HTR-8/SVneo (cell line): ENCODE measurements around the gene FLAD1.

ENCODE experiments used
- DNase-seq: peaks from one replicate; pipeline ENCODE4 v3.0.0; 2011; ENCODE audit warnings: low spot score, mixed read lengths; ENCODE audit not compliant: insufficient read length
- FAIRE-seq: peaks from 2 replicates; lab custom pipeline; 2011; peaks lifted over from hg19 to GRCh38; lab: Jason Lieb, UNC

The FLAD1 gene

DNA sequence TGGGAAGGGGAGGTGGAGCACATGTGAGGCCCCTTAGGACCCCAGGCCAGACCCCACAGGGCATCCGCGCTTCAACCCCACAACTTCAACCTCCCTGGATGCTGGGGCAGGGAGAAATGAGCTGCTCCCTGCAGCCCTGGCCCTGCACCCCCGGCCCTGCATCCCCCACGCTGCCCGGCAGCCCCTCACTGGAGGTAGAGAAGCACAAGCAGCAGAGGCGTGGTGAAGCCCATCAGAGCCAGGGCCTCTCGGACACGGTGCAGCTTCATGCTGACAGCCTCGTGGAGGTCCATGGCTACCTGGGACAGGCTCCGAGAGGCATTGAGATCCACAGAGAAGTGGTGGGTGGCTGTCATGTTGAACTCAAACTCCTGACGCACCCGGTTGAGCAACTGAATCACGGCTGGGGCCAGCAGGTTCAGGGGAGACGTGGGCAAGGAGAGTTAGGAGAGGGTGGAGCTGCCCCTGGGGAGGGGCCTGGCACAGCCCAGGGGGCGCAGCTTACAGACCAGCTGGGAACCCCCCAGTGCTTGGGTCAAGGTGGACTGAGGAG, 47.2 kb downstream of the FLAD1 start:
- FAIRE-seq (no peak), DNase-seq (no peak)

GRCh38 chr1:155030899-155031298, 47.8 kb downstream of the FLAD1 start:
- DNase-seq (no peak), FAIRE-seq (no peak)

DNA sequence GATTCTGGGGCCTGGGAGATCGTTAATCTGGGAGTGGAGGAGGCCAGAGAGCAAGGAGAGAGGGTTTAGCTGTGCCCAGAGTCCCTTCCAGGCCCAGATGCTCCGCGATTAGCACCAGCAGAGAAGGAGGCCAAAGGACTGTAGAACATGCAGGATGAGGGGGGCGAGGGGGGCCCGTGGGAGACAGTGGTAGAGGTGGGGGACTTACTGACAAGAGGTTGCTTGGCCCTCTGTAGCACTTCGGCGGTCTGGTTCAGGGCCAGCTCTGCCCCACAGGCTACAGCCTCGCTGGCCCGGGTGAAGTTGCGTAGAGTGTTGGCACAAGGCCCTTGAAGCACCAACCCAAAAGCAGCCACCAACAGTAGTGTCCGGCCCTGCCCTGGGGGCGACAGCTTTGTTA, 49.7 kb downstream of the FLAD1 start:
- DNase-seq, result no peak
- no peak for FAIRE-seq

GRCh38 chr1:155033524-155033923, 50.4 kb downstream of the FLAD1 start, which contains the start of the genes DCST1 and DCST2:
Gene DCST1, plus strand, starts transcription at chr1:155033824. Its CDS starts 213 bp downstream, at chr1:155034037.
Gene DCST2, minus strand, starts transcription at chr1:155033781. Its CDS starts 80 bp downstream, at chr1:155033701.
- FAIRE-seq (no peak), DNase-seq (no peak)

DNA sequence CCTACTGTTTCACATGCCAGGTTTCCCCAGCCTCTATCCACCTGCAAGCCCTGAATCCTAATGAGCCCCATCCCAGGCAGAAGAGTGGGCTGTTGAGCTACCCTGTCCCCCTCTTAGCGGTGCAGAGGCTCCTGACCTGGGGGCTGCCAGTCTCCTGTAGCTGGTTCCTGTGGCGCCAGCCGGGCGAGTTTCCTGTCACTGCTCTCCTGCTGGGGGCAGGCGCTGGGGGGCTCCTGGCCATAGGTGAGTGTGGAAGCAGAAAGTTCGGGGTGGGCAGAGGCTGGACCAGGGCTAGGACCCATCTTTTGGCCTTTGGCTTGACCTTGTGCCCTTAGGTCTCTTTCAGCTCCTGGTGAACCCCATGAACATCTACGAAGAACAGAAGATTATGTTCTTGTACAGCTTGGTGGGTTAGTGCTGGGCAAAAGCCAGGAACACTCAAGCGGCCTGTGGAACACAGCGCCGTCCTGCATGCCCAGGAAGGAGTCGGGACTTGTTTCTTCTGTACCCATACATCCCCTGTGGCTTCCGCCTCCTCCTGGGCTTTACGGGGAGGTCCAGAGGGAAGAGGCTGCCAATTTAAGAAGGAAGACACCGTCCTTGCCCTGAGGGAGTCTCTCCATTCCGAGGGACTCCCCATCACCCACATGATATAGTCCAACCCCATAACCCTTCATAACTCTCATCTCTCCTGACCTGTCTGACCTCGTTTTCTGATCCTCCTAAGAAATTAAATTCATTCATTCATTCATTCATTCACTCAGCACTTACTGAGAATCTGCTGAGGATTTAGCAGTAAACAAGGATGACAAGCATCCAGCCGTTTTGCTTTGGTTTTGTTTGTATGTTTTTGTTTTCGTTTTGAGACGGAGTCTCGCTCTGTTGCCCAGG, 51.4 kb downstream of the FLAD1 start:
- no peak for DNase-seq
- no peak for FAIRE-seq

- no peak for FAIRE-seq
- no peak for DNase-seq
Observed at GRCh38 chr1:155035936-155036335, 52.8 kb downstream of the FLAD1 start.

- no peak for FAIRE-seq
- DNase-seq, result no peak
Observed at GRCh38 chr1:155037043-155037442, 53.9 kb downstream of the FLAD1 start.

DNA sequence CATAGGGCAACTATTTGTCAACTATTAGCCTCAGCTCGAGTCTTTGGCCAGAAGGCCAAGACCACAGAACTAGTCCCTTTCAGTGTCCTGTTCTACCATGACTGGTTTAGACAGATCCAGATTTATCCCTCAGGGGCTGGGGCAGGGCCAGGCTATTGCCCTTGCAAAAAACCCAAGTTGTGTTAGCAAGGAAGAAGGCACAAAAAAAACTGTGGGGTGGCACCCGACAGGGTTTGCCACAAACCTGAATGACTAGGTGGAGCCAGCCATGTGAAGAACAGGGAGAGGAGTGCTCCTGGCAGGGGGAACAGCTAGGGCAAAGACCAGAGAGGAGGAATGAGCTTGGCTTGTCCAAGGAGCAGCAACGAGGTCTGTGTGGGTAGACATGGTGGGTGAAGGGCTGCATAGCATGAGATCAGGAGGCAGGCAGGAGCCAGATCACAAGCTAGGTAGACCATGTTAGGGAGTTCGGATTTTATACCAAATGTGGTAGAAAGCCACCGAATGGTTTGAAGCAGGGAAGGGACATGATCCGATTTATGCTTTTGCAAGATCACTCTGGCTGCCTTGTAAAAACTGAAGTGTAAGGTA, 54.8 kb downstream of the FLAD1 start:
- DNase-seq (no peak), FAIRE-seq (no peak)

- DNase-seq (no peak), FAIRE-seq (no peak)
Observed at GRCh38 chr1:155038602-155039307, 55.6 kb downstream of the FLAD1 start.

- no peak for DNase-seq
- FAIRE-seq, result no peak
Observed at GRCh38 chr1:155039308-155039669, 56.1 kb downstream of the FLAD1 start.

DNA sequence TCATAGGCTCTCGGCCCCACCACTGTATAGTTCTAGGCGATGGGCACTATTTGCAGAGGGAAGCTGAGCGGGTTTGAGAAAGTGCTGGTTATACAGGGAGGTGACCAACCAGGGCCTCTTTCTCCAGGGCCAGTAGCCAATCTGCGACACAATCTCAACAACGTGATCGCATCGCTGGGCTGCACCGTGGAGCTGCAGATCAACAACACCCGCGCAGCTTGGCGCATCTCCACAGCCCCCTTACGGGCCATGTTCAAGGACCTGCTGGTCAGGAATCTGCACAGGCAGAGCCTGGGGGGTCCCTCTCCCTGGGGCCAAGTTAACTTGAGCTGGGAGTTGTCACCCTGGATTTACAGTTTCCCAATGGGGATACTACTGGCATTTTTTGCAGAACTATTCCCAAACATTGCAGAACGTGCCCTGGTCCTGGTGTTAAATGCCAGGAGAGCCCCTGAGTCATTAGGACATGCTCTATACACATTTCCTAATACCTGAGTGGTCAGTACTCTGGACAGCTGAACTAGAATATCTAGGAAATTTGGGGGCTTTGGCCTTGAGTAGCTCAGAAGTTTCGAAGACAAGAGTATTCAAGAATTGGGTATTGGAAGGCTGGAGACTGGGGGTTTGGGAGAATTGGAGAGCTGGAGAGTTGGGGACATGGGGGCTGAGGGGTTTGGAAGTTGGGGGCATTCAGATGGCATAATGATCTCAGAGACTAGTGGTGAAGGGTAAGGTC, 57.4 kb downstream of the FLAD1 start:
- DNase-seq (no peak), FAIRE-seq (no peak)
